ENCODE measurements around the gene PTGS1. TPM values are rescaled to one million over a fixed set of nuclear protein-coding genes. Genes with fewer than 3 reads are reported as not detected.

PTGS1 gene
- total RNA-seq, 2 donors from 2014 or later = 6.0 to 37.3 TPM

GRCh38 chr9:122367774-122368460 is 2.9 kb upstream of the PTGS1 start:
- ATAC-seq (no peak), DNase-seq (peak; percentile 15)
- intact Hi-C loops (cut with DNase I) = no loop called here

- intact Hi-C loops (cut with DNase I) = no loop called here
- DNase-seq (no peak), ATAC-seq (no peak)
Observed at GRCh38 chr9:122368642-122369041, 2.2 kb upstream of the PTGS1 start.

GRCh38 chr9:122370303-122370702 is 521 bp upstream of the PTGS1 start:
- intact Hi-C loops (cut with DNase I) = no loop called here
- DNase-seq (peak; percentile 53), ATAC-seq (peak in 1 of 2 donors; percentile 4)

GRCh38 chr9:122371846-122372245 is 1.0 kb downstream of the PTGS1 start:
- intact Hi-C loops (cut with DNase I) = no loop called here
- ATAC-seq (no peak), DNase-seq (no peak)

GRCh38 chr9:122372856-122373845 is 2.3 kb downstream of the PTGS1 start:
- DNase-seq = peak; percentile 19

GRCh38 chr9:122374885-122375420 is 4.1 kb downstream of the PTGS1 start:
- intact Hi-C loops (cut with DNase I) = no loop called here
- DNase-seq (peak; percentile 87), ATAC-seq (peak; percentile 81 to 82)

More at GRCh38 chr9:122372856-122373845, 2.3 kb downstream of the PTGS1 start:
- no peak for ATAC-seq
- intact Hi-C loops (cut with DNase I) = no loop called here

- intact Hi-C loops (cut with DNase I) = no loop called here
- DNase-seq = peak; percentile 18
- ATAC-seq = no peak
Observed at GRCh38 chr9:122376796-122377195, 6.0 kb downstream of the PTGS1 start.

GRCh38 chr9:122377241-122378164 is 6.7 kb downstream of the PTGS1 start:
- intact Hi-C loops (cut with DNase I) = no loop called here
- DNase-seq = peak; percentile 16
- no peak for ATAC-seq

- intact Hi-C loops (cut with DNase I) = no loop called here
Observed at GRCh38 chr9:122378236-122378635, 7.4 kb downstream of the PTGS1 start.

GRCh38 chr9:122379340-122379739 is 8.5 kb downstream of the PTGS1 start:
- ATAC-seq = no peak
- intact Hi-C loops (cut with DNase I) = no loop called here

More at GRCh38 chr9:122378236-122378635, 7.4 kb downstream of the PTGS1 start:
- DNase-seq (no peak), ATAC-seq (no peak)

GRCh38 chr9:122380293-122380692 is 9.5 kb downstream of the PTGS1 start:
- intact Hi-C loops (cut with DNase I) = no loop called here
- no peak for ATAC-seq

More at GRCh38 chr9:122379340-122379739, 8.5 kb downstream of the PTGS1 start:
- no peak for DNase-seq

GRCh38 chr9:122381206-122381950 is 10.6 kb downstream of the PTGS1 start:
- intact Hi-C loops (cut with DNase I) = no loop called here
- DNase-seq = no peak
- no peak for ATAC-seq

More at GRCh38 chr9:122380293-122380692, 9.5 kb downstream of the PTGS1 start:
- no peak for DNase-seq

GRCh38 chr9:122382901-122383850 is 12.4 kb downstream of the PTGS1 start:
- intact Hi-C loops (cut with DNase I) = no loop called here
- DNase-seq = no peak
- peak; percentile 44 to 53 for ATAC-seq

GRCh38 chr9:122383992-122384461 is 13.2 kb downstream of the PTGS1 start:
- intact Hi-C loops (cut with DNase I) = no loop called here
- peak in 1 of 2 donors; percentile 38 for ATAC-seq

GRCh38 chr9:122386311-122386872 is 15.6 kb downstream of the PTGS1 start:
- intact Hi-C loops (cut with DNase I) = no loop called here
- DNase-seq (no peak), ATAC-seq (no peak)

More at GRCh38 chr9:122383992-122384461, 13.2 kb downstream of the PTGS1 start:
- DNase-seq = no peak

- intact Hi-C loops (cut with DNase I) = no loop called here
- ATAC-seq (no peak), DNase-seq (no peak)
Observed at GRCh38 chr9:122387536-122387935, 16.7 kb downstream of the PTGS1 start.
